GM10266 (cell line): Measurements from ENCODE around the gene TUBG1.

ENCODE experiments used
- DNase-seq: peaks from one replicate; pipeline ENCODE4 v3.0.0; 2012; ENCODE audit errors: extremely low spot score
- TF ChIP-seq, protein P1 (sequence below): IDR thresholded peaks from 2 replicates; pipeline ENCODE4 v1.5.1; 2012; ENCODE audit warnings: mild to moderate bottlenecking, low read depth; ENCODE audit not compliant: control insufficient read depth, insufficient read depth; ENCODE audit errors: missing control alignments

Gene TUBG1

DNA sequence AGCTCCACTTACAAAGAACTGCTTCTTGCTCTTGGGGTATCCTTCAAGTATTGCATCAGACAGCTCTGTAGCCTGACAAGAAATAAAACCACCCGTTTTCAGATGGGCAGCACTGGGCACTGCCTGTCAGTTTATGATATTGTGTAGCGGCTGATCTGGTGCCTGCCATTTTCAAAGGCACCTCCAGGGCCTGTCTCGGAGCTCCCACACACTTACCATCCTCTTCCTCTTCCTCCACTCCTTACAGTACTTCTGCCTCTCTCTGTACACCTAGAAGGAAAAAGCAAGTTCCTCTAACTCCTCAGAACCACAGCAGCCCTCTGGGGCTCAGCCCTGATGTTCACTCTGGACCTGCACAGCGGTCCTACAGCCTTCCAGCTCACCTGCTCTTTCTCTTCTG lies 36.4 kb upstream of the TUBG1 start:
- DNase-seq, result no peak
- TF ChIP-seq, protein P1, sequence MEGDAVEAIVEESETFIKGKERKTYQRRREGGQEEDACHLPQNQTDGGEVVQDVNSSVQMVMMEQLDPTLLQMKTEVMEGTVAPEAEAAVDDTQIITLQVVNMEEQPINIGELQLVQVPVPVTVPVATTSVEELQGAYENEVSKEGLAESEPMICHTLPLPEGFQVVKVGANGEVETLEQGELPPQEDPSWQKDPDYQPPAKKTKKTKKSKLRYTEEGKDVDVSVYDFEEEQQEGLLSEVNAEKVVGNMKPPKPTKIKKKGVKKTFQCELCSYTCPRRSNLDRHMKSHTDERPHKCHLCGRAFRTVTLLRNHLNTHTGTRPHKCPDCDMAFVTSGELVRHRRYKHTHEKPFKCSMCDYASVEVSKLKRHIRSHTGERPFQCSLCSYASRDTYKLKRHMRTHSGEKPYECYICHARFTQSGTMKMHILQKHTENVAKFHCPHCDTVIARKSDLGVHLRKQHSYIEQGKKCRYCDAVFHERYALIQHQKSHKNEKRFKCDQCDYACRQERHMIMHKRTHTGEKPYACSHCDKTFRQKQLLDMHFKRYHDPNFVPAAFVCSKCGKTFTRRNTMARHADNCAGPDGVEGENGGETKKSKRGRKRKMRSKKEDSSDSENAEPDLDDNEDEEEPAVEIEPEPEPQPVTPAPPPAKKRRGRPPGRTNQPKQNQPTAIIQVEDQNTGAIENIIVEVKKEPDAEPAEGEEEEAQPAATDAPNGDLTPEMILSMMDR, result no peak

DNA sequence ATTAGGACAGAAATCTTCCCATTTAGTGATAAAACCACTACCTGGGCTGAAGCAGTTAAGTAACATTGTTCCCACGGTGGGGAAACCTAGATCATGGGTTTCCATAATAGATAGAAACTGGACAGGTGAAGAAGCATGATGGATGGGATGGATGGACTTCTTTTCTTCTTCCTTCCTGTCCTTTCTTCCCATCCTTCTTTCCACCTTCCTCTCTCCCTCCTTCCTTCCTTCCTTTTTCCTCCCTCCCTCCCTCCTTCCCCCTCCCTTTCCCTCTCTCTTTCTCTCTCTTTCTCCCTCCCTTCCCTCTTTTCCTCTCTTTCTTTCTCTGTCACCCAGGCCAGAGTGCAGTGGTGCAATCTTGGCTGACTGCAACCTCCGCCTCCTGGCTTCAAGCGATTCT lies 35.0 kb upstream of the TUBG1 start:
- no peak for DNase-seq
- TF ChIP-seq, protein P1, result no peak

DNA sequence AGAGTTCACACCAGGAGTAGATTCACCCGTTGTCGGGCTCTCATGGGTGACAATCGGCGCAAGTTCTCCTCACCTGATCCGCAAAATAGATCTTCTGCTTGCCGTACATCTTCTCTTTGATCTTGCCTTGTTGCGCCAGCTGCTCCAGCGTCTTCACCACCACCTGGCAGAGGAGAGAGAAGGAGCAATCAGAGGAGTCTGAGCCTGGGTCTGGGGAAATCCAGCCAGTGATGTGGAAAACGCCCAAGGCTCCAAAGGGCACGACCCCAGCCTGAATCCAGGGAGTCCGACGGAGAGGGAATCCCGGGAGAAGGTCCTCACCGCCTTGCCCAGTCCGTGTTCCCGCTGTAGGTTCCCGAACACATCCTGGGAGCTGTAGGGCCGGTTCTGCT lies 32.3 kb upstream of the TUBG1 start:
- DNase-seq, result no peak
- TF ChIP-seq, protein P1, result no peak

DNA sequence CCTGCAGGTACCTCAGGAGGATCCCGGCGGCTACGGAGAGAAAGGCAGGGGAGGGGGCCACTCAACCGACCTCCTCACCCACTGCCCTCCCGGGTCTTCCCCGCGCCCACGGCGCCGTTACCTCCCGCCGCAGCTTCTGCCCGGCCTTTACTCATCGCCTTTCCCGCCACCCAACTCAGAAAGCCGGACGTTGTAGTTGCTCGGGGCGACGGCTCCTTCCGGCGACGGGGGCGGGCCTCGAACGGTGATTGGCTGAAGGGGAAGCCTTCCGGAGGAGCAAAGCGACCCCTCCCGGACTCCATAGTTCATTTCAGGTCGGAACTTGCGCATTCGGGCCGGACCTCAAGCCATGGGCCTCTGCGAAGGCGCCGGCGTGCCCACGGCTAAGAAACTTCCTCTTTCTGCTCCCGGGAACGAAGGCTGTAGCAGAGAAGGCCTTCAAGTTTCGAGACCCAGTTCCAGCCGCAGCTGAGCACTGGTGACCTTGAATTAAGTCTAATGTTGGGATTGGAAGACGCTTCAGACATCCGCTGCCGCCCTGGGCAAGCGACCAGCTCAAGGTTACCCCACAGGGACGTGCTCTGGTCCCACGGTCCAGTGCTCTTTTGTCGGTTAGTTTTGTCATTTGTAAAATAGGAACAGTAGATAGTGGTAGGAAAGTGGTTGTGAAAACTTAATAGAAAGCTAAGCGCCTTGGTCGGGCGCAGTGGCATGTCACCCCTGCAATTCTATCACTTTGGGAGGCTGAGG lies 31.8 kb upstream of the TUBG1 start, which contains the start of gene PSMC3IP:
PSMC3IP (minus strand) TSS at position 198 of the 750 bp plus-strand sequence; CDS start at position 155, 43 bp downstream.
- DNase-seq, result peak; percentile 95
- TF ChIP-seq, protein P1, result peak; percentile 33

DNA sequence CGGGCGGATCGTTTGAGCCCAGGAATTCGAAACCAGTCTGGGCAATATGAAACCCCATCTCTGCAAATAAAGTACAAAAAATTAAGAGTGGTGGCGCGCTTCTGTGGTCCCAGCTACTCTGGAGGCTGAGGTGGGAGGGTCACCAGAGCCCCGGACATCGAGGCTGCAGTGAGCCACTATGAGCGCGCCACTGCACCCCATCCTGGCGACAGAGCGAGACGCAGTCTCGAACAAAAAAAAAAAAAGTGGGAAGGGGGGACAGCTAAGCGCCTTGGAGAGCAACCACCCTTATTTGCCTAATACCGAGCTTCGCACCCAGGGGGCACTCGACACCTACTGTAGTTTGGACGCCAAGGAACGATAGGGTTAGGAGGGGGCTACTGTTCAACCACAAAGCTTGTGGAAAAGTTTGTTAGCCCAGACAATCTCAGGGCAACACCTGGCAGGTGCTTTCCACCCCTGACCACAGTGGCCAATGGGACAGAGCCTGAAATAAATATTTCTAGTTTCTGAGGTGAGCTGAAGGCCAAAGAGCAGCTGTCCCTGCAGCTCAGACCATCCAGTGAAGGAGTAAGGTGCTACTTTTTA lies 31.1 kb upstream of the TUBG1 start:
- DNase-seq, result peak; percentile 84
- TF ChIP-seq, protein P1, result peak; percentile 78

DNA sequence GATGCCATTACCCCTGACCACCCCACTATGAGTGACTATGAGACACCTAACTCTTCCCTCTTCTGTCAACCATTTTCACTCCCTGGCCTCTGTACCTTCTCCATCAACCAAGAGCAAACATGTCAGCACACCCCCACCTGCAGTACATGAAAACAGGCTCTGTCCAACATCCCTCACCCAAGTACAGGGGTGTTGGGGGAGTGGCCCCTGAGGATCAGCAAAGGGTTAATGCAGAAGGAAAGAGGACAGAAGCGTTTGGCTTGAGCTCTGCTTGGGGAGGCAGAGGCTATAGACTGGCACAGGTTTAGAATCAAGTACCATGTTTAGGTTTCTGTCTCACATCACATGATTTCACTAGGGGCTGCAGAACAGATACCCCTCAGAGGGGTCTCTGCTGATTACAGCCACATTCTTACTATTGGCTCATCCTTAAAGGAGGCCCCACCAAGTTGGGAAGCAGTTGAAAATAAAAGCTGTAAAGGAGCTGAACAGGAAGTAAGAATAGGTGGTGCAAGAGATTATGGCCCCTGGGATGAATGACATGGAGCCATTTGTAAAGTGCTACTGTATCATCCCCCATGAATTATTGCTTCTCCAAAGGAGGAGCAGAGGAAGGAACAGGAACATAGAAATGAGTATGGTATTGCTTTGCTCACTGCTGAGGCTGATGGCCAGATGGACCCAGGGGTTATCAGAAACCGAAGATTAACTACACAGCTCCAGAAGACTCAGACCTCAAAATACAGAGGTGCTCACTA lies 29.5 kb upstream of the TUBG1 start:
- DNase-seq, result no peak
- TF ChIP-seq, protein P1, result no peak
